ENCODE results near the gene MIA2.

MIA2 gene

GRCh38 chr14:39240769-39241168 is 7.1 kb downstream of the MIA2 start:
- no peaks in the 10 kb centered on the region for H3K36me3 ChIP-seq (ENCODE audit: insufficient read depth)
- H3K4me1 ChIP-seq (ENCODE audit: low read depth, poor library complexity, severe bottlenecking), result no peaks in the 10 kb centered on the region
- no peaks in the 10 kb centered on the region for H3K79me2 ChIP-seq (ENCODE audit: insufficient read depth, low read depth)
- no peak overlapping the region for H3K4me2 ChIP-seq
- no peak overlapping the region for H3K9ac ChIP-seq
- no peak overlapping the region for H2AFZ ChIP-seq (ENCODE audit: low read depth)
- no peak overlapping the region for H3K27ac ChIP-seq
- no peaks in the 10 kb centered on the region for H4K20me1 ChIP-seq (ENCODE audit: insufficient read depth)
- TF ChIP-seq, protein P1, sequence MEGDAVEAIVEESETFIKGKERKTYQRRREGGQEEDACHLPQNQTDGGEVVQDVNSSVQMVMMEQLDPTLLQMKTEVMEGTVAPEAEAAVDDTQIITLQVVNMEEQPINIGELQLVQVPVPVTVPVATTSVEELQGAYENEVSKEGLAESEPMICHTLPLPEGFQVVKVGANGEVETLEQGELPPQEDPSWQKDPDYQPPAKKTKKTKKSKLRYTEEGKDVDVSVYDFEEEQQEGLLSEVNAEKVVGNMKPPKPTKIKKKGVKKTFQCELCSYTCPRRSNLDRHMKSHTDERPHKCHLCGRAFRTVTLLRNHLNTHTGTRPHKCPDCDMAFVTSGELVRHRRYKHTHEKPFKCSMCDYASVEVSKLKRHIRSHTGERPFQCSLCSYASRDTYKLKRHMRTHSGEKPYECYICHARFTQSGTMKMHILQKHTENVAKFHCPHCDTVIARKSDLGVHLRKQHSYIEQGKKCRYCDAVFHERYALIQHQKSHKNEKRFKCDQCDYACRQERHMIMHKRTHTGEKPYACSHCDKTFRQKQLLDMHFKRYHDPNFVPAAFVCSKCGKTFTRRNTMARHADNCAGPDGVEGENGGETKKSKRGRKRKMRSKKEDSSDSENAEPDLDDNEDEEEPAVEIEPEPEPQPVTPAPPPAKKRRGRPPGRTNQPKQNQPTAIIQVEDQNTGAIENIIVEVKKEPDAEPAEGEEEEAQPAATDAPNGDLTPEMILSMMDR (conservative IDR thresholded peaks at IDR 0.05; ENCODE audit: low read depth, low read length), result no peak
- no peak overlapping the region for H3K4me3 ChIP-seq (IDR thresholded peaks at IDR 0.05; ENCODE audit: insufficient read depth, low read depth, low read length)
- no peaks in the 10 kb centered on the region for H3K27me3 ChIP-seq (ENCODE audit: insufficient read depth, low read depth)

DNA sequence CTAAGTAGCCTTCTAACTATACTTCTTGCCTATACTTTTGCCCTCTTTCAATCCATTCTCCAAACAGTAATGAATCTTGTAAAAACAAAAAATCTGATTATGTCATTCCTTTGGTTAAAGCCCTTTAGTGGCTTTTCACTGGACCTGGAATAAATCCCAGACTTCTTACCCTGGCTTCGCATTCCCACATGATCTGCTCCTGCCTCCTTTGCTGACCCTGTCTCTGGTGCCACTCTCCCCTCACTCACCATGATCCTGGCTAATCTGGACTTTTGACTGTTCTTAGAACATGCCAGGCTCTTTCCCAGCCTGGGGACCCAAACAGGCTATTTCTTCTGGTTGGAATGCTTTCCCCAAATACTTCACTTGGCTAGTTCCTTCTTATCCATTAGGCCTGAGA is 7.9 kb downstream of the MIA2 start:
- H3K4me3 ChIP-seq (IDR thresholded peaks at IDR 0.05; ENCODE audit: insufficient read depth, low read depth, low read length), result no peak overlapping the region
- no peaks in the 10 kb centered on the region for H3K79me2 ChIP-seq (ENCODE audit: insufficient read depth, low read depth)
- H3K27me3 ChIP-seq (ENCODE audit: insufficient read depth, low read depth), result no peaks in the 10 kb centered on the region
- H3K4me1 ChIP-seq (ENCODE audit: low read depth, poor library complexity, severe bottlenecking), result no peaks in the 10 kb centered on the region
- no peak overlapping the region for H2AFZ ChIP-seq (ENCODE audit: low read depth)
- H3K4me2 ChIP-seq, result no peak overlapping the region
- no peaks in the 10 kb centered on the region for H3K36me3 ChIP-seq (ENCODE audit: insufficient read depth)
- no peak overlapping the region for H3K9ac ChIP-seq
- H4K20me1 ChIP-seq (ENCODE audit: insufficient read depth), result no peaks in the 10 kb centered on the region
- TF ChIP-seq, protein P1 (conservative IDR thresholded peaks at IDR 0.05; ENCODE audit: low read depth, low read length), result no peak
- no peak overlapping the region for H3K27ac ChIP-seq

GRCh38 chr14:39243831-39244230 is 10.1 kb downstream of the MIA2 start:
- Histone ChIP-seq H3K9ac (no peak overlapping the region), H3K4me3 (IDR thresholded peaks at IDR 0.05; ENCODE audit: insufficient read depth, low read depth, low read length) (no peak overlapping the region), H3K27ac (no peak overlapping the region), H3K4me1 (ENCODE audit: low read depth, poor library complexity, severe bottlenecking) (no peaks in the 10 kb centered on the region), H3K4me2 (no peak overlapping the region), H3K36me3 (ENCODE audit: insufficient read depth) (no peaks in the 10 kb centered on the region), H4K20me1 (ENCODE audit: insufficient read depth) (no peaks in the 10 kb centered on the region), H3K27me3 (ENCODE audit: insufficient read depth, low read depth) (no peaks in the 10 kb centered on the region), H2AFZ (ENCODE audit: low read depth) (no peak overlapping the region), H3K79me2 (ENCODE audit: insufficient read depth, low read depth) (no peaks in the 10 kb centered on the region)
- TF ChIP-seq, protein P1 (conservative IDR thresholded peaks at IDR 0.05; ENCODE audit: low read depth, low read length), result no peak

GRCh38 chr14:39246618-39247017 is 12.9 kb downstream of the MIA2 start:
- Histone ChIP-seq H2AFZ (ENCODE audit: low read depth) (no peak overlapping the region), H3K79me2 (ENCODE audit: insufficient read depth, low read depth) (no peaks in the 10 kb centered on the region), H4K20me1 (ENCODE audit: insufficient read depth) (no peaks in the 10 kb centered on the region), H3K4me2 (no peak overlapping the region), H3K4me3 (IDR thresholded peaks at IDR 0.05; ENCODE audit: insufficient read depth, low read depth, low read length) (no peak overlapping the region), H3K9ac (no peak overlapping the region), H3K27ac (no peak overlapping the region), H3K4me1 (ENCODE audit: low read depth, poor library complexity, severe bottlenecking) (no peaks in the 10 kb centered on the region), H3K36me3 (ENCODE audit: insufficient read depth) (no peaks in the 10 kb centered on the region), H3K27me3 (ENCODE audit: insufficient read depth, low read depth) (no peaks in the 10 kb centered on the region)
- TF ChIP-seq, protein P1 (conservative IDR thresholded peaks at IDR 0.05; ENCODE audit: low read depth, low read length), result no peak
